ENCODE results near the gene ABR.
"Not testable (repeated sequence)": the region's sequence is repeated elsewhere in the genome, so short reads cannot be mapped to it uniquely, and the experiment has no call there.

Gene ABR

DNA sequence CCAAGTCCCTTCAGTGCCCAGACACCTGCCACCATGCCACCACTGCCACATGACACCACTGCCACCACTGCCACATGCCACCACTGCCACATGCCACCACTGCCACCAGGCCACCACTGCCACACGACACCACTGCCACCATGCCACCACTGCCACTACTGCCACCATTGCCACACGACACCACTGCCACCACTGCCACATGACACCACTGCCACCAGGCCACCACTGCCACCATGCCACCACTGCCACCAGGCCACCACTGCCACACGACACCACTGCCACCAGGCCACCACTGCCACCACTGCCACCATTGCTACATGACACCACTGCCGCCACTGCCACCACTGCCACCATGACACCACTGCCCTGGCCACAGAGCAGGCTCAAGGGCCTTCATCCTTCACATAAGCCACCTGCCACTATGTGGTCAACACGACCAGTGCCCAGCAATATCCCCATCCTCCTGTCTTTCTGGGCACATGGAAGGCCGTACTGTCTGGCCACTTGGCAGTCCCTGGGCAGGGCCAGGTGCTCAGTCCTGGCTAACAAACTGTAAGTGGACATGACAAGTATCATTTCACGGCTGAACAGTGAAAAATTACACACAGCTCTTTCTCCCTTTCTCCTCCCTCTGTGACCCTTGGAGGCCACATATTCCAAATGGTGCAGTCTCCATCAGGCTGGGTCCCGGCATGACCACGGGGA is 33.1 kb downstream of the ABR start:
- DNase-seq = no peak

DNA sequence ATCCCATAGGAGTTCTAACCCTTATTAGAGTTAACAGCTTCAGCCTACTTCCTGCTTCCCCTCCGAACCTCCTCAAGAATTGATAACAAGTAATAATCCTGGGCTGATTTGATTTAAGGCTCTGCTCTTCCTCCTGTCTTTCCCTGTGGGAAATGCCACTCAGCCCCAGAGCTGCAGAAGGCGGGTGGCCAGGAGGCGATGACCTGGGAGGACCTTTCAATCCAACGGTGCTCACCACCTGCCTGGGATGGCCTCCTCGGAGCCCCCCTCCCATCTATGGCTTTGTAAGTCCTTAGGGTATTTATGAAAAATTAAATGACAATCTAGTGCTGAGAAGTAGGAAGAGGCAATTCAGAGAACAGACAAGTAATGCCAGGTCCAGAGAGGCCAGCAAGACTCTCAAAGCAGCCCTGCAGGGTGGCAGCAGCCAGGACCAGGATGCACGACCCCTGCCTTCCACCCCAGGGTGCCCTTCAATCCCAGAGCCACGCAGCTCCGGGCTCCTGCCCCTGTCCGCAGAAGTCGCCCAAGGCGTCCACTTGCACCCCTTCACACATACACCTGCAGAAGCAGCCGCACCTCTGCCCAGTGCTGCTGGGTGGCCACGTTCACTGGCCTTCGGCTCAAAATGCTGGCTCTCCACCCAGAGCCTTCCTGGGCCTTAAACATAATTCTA is 34.3 kb downstream of the ABR start:
- DNase-seq = no peak

GRCh38 chr17:1144162-1144561 is 35.6 kb downstream of the ABR start:
- DNase-seq = no peak

DNA sequence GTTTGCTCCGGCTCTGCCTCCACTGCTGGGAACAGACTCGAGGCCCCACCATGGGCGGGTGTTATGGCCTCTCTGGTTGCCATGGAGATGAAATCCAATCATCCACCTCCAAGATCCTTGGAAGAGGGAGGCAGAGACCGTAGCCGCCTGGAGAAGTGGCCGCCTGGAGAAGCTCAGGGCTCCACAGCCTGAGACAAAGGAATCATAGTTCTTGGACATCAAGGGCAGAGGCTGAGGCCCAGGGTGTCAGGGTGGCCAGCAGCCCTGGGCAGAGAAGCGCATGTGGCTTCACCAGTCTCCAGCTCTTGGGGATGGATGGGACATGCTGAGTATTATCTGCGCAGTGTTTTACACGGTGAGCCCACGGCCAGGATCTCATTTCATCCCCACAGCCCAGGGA is 36.2 kb downstream of the ABR start:
- no peak for DNase-seq

DNA sequence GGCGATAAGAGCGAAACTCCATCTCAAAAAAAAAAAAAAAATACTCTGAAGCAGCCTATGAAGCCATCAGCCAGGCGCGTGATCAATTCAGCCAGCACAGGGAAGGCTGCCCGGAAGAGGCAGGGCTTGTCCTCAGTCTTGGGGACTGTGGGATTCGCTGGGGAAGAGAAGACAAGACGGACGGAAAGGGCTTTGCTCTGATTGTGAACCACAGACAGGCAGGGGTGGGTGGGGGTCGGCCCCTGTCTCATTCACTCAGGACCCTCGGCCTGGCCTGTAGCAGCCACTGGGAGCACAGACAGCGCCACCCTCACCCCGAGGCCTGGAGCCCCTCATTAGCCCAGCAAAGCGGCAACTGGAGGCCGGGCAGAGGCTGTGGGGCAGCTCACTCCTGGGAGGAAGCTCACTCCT is 37.2 kb downstream of the ABR start:
- DNase-seq = no peak

GRCh38 chr17:1137465-1137894 is 42.3 kb downstream of the ABR start:
- no peak for DNase-seq

DNA sequence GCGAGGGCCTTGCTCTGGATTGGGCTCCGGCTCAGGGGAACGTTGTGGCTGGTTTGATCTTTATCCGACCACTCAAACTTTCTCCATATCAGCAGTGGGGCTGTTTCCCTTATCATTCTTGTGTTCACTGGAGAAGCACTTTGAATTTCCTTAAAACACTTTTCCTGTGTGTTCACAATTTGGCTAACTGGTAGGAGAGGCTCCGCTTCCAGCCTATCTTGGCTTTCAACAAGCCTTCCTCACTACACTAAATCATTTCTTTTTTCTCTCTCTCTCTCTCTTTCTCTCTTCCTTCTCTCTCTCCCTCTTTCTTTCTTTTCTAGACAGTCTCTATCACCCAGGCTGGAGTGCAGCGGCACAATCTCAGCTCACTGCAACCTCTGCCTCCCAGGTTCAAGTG is 43.0 kb downstream of the ABR start:
- no peak for DNase-seq

DNA sequence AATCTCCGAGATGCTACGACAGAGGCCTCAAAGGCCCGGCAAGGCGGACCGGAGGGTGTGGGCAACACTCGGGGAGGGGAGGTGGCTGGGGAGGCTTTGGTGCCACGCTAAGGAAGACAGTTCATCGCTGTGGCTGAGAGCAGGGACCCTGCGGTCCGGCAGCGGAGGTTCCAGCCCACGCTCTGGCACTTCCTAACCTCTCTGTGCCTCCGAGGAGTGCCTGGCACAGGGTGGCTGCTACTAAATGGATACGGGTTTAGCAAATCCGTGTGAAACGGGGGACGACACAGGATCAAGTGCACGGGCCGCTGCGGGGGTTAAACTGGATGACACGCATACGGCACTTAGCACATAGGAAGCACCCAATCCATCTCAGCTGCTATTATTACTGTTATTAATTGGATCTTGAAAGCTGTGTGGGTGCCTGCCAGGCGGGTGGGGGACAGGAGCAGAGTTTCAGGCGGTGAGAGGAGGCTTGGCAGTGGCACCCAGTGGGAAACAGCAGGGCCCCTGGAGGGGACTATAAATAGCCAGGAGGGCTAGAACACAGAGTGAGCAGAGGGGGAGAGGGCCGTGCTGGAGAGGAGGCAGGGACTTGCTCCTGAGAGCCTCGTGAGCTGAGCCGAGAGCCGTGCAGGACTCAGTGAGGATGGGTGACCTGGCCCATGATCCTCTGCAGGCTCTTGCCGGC is 45.0 kb downstream of the ABR start:
- DNase-seq = no peak

GRCh38 chr17:1130191-1130590 is 49.6 kb downstream of the ABR start:
- no peak for DNase-seq

GRCh38 chr17:1128463-1128862 is 51.3 kb downstream of the ABR start:
- DNase-seq = not testable (repeated sequence)

DNA sequence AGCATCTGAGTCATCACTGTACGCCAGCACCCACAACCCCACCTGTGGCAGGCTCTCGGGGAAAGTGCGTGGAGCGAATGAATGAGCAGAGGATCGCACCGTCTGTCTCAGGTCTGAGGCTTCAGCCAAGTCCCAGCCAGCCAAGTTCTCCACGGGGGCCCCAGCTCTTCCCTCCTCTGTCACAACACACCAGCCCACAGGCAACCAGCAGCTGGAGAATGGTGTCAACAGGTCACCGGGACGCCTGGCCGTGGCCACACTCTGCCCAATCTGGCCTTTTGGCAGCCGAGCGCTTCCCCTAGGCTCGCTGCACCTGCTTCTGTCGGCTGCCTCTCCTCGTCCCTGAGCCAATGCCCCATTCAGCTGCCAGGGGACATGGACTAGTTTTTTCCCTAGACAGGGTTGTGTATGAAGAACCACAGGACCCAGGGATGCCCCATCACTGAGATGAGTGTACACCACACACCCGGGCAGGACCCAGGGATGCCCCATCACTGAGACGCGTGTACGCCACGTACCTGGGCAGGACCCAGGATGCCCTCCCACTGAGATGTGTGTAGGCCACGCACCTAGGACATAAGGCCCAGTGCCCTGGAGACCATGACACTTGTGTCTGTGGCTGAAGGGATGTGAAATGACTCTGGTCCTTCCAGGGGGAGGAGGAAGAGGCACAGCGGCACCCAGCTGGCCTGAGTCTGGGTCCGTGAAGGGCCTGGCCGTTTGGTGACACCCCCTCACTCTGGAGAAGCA is 52.8 kb downstream of the ABR start:
- no peak for DNase-seq

- DNase-seq = no peak
Observed at GRCh38 chr17:1126250-1126797, 53.5 kb downstream of the ABR start.

DNA sequence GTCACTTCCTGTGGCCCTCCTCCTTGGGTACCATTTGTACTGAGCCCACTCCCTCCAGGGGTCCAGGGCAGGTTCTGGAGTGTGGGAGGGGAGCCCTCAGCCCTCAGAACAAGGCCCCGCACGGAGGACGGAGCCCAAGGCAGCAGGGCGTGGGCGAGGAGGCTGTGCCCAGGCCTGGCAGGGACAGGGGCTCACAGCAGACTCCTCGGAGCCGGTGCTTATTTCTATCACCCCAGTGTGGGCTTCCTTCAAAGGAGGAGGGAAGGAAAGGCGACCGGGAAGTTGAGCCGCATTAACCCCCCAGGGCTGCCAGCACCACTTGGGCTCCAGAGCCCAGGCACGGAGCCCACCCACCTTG is 54.0 kb downstream of the ABR start:
- DNase-seq = no peak

- no peak for DNase-seq
Observed at GRCh38 chr17:1124896-1125787, 54.6 kb downstream of the ABR start.

GRCh38 chr17:1123921-1124715 is 55.7 kb downstream of the ABR start:
- DNase-seq = no peak

DNA sequence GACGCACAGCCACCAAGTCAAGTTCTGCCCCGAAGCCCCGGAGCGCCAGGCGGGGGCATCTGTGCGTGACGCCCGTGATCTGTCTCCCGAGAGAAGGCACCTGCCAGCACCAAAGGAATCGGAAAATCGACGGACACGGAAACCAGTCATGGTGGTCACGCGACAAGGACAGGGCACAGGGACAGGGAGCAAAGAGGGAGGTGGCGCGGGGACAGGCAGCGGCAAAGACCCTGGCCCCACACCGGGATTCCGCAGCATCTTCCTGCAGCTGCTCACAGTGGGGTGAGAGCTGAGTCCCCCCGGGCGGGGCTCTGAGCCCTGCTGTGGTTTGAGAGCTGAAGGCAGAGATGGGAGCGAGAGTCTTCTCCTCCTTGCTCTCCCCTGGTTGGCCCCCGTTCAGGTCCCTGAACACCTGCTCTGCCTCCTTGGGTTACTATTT is 56.4 kb downstream of the ABR start:
- no peak for DNase-seq

GRCh38 chr17:1122533-1123392 is 57.0 kb downstream of the ABR start:
- DNase-seq = peak; percentile 76

GRCh38 chr17:1121442-1121817 is 58.4 kb downstream of the ABR start:
- DNase-seq = not testable (repeated sequence)

DNA sequence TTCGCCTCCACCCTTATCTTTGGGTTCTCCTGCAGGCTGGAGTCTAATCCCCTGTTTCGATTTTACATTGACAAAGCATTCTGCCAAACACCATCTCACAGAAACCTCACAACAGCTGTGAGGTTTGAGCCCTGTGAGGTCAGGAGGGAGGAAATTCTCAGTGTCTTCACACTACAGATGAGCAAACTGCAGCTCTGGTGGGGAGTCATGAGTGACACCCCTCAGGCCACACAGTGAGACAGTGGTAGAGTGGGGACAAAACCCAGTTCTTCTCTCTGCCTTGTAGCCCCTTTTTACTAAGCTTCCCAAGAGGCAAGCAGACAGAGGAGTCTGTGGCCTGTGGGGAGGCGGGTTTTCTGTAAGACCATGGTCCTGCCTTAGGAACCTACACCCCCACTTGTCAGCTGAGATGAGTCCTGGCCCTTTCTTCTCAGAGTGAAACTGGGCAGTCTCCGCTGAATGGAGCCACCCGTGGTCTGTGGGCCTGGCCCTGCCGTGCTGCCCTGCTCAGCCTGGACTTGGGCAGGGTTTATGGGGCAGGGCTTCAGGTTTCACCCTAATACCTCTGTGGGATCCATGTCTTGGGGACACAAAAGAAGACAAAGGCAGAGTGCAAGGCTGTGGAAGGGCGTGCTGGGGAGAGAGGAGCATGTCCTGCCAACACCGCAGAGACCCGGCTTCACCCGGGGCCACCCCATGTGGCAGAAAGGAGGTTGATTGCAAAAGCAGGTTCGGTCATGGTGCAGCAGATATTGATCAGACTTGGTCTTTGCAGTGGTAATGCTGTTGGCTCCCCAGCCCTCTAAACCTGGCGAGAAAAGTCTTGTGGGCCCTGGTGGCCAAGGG is 59.0 kb downstream of the ABR start:
- DNase-seq = no peak
